GM19351 (cell line): ENCODE measurements around the gene CALB2.

Experiments
- ATAC-seq: cut with Tn5 transposase; IDR thresholded peaks from one replicate; pipeline ENCODE4 v1.9.1; 2021; ENCODE audit warnings: mild to moderate bottlenecking, moderate library complexity; ENCODE audit not compliant: unreplicated experiment

The CALB2 gene

GRCh38 chr16:71424626-71425025 lies 66.1 kb downstream of the CALB2 start:
- ATAC-seq, result no peak

- ATAC-seq, result no peak
Observed at GRCh38 chr16:71425746-71426068, 67.2 kb downstream of the CALB2 start.

- peak; percentile 66 for ATAC-seq
Observed at GRCh38 chr16:71426069-71426879, 67.8 kb downstream of the CALB2 start.

GRCh38 chr16:71426880-71427615 lies 68.5 kb downstream of the CALB2 start:
- ATAC-seq, result no peak

GRCh38 chr16:71428385-71428784 lies 69.9 kb downstream of the CALB2 start:
- ATAC-seq, result no peak

GRCh38 chr16:71428883-71429282 lies 70.4 kb downstream of the CALB2 start:
- ATAC-seq, result no peak

GRCh38 chr16:71429581-71429980 lies 71.1 kb downstream of the CALB2 start:
- no peak for ATAC-seq

GRCh38 chr16:71430744-71431143 lies 72.2 kb downstream of the CALB2 start:
- no peak for ATAC-seq

- ATAC-seq, result no peak
Observed at GRCh38 chr16:71431176-71431575, 72.7 kb downstream of the CALB2 start.

- no peak for ATAC-seq
Observed at GRCh38 chr16:71431991-71432390, 73.5 kb downstream of the CALB2 start.

GRCh38 chr16:71432906-71433305 lies 74.4 kb downstream of the CALB2 start:
- no peak for ATAC-seq

GRCh38 chr16:71436473-71436872 lies 78.0 kb downstream of the CALB2 start:
- ATAC-seq, result no peak

GRCh38 chr16:71439523-71439922 lies 81.0 kb downstream of the CALB2 start:
- ATAC-seq, result no peak
